Measurements from ENCODE around the gene VAX1. TPM values are rescaled to one million over a fixed set of nuclear protein-coding genes. Genes with fewer than 3 reads are reported as not detected.

Gene VAX1
- total and polyA plus RNA-seq, 2 of the 4 experiments (the other 2 are of a cell fraction), result not detected

GRCh38 chr10:117164592-117165537, 26.8 kb upstream of the VAX1 start (continued):
- TF ChIP-seq CTCF (conservative IDR thresholded peaks at IDR 0.05; ENCODE audit: low read depth, low read length), result no peak
- TF ChIP-seq, protein P1, sequence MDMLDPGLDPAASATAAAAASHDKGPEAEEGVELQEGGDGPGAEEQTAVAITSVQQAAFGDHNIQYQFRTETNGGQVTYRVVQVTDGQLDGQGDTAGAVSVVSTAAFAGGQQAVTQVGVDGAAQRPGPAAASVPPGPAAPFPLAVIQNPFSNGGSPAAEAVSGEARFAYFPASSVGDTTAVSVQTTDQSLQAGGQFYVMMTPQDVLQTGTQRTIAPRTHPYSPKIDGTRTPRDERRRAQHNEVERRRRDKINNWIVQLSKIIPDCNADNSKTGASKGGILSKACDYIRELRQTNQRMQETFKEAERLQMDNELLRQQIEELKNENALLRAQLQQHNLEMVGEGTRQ (IDR thresholded peaks at IDR 0.05; ENCODE audit: low read depth, low read length), result no peak
- no peak for TF ChIP-seq CEBPB (IDR thresholded peaks at IDR 0.05; ENCODE audit: low read depth, low read length)
- TF ChIP-seq RFX5 (IDR thresholded peaks at IDR 0.05; ENCODE audit: low read depth, low read length), result no peak
- TF ChIP-seq FOS (IDR thresholded peaks at IDR 0.05; ENCODE audit: low read depth, low read length), result no peak
- no peak for TF ChIP-seq RAD21 (IDR thresholded peaks at IDR 0.05; ENCODE audit: low read length)
- TF ChIP-seq MAFK (IDR thresholded peaks at IDR 0.05; ENCODE audit: low read depth, low read length), result no peak
